ENCODE data around the gene RIN3.

GRCh38 chr14:92513966-92514843 lies 624 bp downstream of the RIN3 start:
- TF ChIP-seq, protein P1, sequence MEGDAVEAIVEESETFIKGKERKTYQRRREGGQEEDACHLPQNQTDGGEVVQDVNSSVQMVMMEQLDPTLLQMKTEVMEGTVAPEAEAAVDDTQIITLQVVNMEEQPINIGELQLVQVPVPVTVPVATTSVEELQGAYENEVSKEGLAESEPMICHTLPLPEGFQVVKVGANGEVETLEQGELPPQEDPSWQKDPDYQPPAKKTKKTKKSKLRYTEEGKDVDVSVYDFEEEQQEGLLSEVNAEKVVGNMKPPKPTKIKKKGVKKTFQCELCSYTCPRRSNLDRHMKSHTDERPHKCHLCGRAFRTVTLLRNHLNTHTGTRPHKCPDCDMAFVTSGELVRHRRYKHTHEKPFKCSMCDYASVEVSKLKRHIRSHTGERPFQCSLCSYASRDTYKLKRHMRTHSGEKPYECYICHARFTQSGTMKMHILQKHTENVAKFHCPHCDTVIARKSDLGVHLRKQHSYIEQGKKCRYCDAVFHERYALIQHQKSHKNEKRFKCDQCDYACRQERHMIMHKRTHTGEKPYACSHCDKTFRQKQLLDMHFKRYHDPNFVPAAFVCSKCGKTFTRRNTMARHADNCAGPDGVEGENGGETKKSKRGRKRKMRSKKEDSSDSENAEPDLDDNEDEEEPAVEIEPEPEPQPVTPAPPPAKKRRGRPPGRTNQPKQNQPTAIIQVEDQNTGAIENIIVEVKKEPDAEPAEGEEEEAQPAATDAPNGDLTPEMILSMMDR (IDR thresholded peaks at IDR 0.05; ENCODE audit: low read depth, low read length) = no peak
- no peak for TF ChIP-seq POLR2A (IDR thresholded peaks at IDR 0.05; ENCODE audit: extremely low read depth, insufficient read length)

Measured in NB4 (cell line).